ENCODE data around the gene CCDC12. TPM values are rescaled to one million over a fixed set of nuclear protein-coding genes. Genes with fewer than 3 reads are reported as not detected.

CCDC12 gene
- 52.6 to 98.1 TPM (median 60.3 TPM) in 5 replicates for total RNA-seq (2022; extraction: Qiagen RNA extraction; ENCODE audit: low read depth)

DNA sequence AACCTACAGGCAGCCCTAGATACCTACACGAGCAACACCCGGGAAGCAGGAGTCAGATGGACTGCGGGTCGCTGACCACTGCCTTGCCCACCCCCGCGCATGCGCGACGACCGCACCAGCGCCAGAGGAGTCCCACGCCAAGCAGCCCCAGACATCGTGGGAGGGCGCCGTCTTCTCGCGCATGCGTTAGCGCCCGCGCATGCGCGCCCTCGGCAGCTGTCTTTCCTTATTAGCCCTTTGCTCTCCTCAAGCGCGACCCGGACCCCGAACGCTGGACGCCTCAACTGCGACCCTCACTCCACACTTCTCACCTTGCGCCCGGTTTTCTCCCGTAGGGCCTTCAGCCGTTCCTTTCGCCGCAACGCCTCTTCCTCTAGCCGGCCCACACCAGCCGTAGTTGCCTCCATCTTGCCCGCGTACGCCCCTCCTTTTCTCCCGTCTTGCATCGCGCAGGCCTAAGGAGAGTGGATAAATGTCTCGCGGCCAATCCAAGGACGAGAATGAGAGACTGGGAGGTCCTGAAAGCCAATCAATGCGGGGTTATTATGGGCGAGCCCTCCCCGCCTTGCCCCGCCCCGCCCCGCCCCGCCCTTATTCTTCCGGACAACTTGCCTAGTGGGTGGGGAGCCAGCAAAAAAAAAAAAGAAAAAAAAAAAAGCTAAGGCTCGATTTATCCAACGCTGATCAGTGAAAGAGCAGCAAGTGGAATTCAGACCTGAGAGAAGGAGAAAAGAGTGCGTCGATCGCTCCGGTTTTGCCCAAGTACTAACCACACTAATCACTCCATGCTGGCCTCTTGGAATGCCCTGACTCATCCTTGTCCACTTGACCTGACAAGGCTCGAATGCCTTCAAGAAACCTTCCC lies at the start of gene CCDC12:
Gene CCDC12 (minus strand): TSS at position 420 of the 865 bp plus-strand sequence. CDS start 13 bp downstream, at position 407.

DNA sequence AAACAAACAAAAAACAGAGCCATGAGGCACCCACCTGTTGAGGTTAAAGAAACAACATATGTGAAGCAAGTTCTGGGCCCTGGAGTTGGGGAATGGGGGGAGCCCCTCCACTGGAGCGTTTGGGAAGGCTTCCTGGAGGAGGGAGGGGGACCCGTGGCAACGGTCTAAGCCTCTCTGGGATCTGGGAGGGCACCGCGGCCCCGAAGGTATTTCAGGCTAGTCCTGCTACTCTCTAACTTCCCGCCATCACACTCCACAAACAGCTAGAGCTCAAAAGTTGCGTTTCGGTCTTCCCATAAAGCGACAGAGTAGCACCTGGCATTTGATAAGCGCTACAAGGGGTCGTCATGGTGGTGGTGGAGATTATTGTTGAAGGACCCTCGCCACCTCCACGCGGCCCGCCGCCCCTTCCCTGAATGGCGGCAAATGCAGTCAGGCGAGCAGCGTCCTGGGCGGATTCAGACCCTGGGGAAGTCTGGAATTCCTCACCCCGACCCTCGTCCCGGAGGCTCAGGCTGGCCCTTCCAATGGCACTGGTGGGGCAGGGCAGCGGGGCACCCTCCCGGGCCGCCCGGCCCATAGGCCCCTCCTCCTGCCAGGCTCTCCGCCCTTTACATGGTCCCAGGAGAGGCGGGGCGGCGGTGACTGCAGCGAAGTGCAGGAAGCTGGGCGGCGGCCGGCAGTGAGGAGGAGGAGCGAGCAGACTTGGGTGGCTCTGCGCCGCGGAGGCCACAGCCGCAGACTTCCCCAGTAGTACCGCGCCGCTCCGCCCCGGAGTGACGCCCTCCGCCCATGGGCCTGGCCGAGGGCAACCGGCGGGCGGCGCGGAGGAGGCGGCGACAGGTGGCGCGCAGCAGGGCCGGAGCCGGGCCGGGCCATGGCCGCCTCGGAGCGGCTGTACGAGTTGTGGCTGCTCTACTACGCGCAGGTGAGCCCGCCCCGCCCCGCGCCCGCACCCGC lies 2.7 kb upstream of the CCDC12 start, which contains the start of gene NBEAL2:
Gene NBEAL2 (plus strand): TSS at position 682 of the 960 bp plus-strand sequence. CDS start 196 bp downstream, at position 878.

DNA sequence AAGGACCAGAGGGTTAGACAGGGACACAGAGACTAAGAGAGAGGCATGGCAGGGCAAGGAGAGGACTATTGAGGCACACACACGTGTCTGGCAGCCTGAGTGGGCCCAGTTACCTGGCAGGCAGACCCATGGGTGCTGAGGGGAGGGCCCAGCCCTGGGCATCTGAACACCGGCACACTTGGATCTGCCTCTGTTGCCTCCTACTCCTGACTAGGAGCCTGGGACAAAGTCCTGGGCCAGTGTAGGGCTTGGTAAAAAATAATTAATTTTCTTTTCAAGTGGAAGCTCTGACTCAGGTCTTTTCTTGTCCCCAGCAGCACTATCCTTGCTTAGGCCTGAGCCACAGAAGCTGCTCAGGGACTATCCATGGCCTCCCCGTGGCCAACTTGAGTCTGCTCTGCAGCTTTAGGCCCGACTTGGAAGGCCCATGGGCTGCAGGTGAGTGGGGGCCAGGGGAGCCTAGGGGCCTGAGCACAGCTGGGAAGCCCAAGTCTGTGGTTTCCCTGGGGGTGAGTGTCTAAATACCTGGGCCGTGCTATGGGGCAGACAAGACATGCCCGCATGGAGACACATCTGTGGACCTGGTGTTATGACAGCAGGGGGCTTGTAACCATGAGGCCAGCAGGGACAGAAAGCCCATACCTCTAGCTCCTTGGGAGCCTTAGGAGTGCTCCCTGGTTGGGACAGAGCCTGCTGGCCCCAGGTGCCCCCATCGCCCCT lies 99.0 kb downstream of the CCDC12 start, which contains the start of gene PTH1R:
Gene PTH1R (plus strand): TSS at position 316 of the 720 bp plus-strand sequence. CDS start 5,839 bp downstream, outside the sequence.

Other genes with a start within 250 kb of the CCDC12 start
- gene MYL3, start 113.3 kb downstream of the CCDC12 start, total RNA-seq (2022; extraction: Qiagen RNA extraction; ENCODE audit: low read depth) = 0.22 to 0.35 TPM in 2 of 5 replicates, not detected in the others
- gene PTH1R, start 99.0 kb downstream of the CCDC12 start, total RNA-seq (2022; extraction: Qiagen RNA extraction; ENCODE audit: low read depth) = 0.07 to 0.67 TPM (median 0.47 TPM) in 5 replicates
- 35.1 to 58.1 TPM (median 48.1 TPM) in 5 replicates for gene NBEAL2, start 2.9 kb upstream of the CCDC12 start, total RNA-seq (2022; extraction: Qiagen RNA extraction; ENCODE audit: low read depth)
- 17.9 to 25.3 TPM (median 18.9 TPM) in 5 replicates for gene SETD2, start 187.4 kb upstream of the CCDC12 start, total RNA-seq (2022; extraction: Qiagen RNA extraction; ENCODE audit: low read depth)